Activated T-cell treated with anti-CD3 and anti-CD28 coated beads, Interleukin-2, amount 50 U/mL, for 1 hour (primary cell): ENCODE results near the gene QPRT.
A peak's percentile ranks its signal among the peaks of the same experiment; 100 is the strongest.
"Not testable (repeated sequence)": the region's sequence is repeated elsewhere in the genome, so short reads cannot be mapped to it uniquely, and the experiment has no call there.

ENCODE experiments used
- DNase-seq: peaks from one replicate; pipeline ENCODE4 v3.0.0-alpha.2; 2020

QPRT gene

GRCh38 chr16:29694384-29695195 lies 15.6 kb downstream of the QPRT start:
- no peak for DNase-seq

- not testable (repeated sequence) for DNase-seq
Observed at GRCh38 chr16:29695675-29696074, 16.7 kb downstream of the QPRT start.

- DNase-seq: no peak
Observed at GRCh38 chr16:29696881-29697331, 17.9 kb downstream of the QPRT start.

- DNase-seq: no peak
Observed at GRCh38 chr16:29697391-29697790, 18.4 kb downstream of the QPRT start.

GRCh38 chr16:29698042-29698441 lies 19.1 kb downstream of the QPRT start:
- no peak for DNase-seq

GRCh38 chr16:29698484-29699323 lies 19.7 kb downstream of the QPRT start:
- DNase-seq: no peak

- no peak for DNase-seq
Observed at GRCh38 chr16:29699324-29700219, 20.6 kb downstream of the QPRT start.

GRCh38 chr16:29700253-29700987 lies 21.4 kb downstream of the QPRT start:
- DNase-seq: peak; percentile 79

GRCh38 chr16:29701214-29701555 lies 22.2 kb downstream of the QPRT start:
- DNase-seq: no peak

GRCh38 chr16:29702269-29702668 lies 23.3 kb downstream of the QPRT start:
- no peak for DNase-seq

- DNase-seq: no peak
Observed at GRCh38 chr16:29705030-29705429, 26.1 kb downstream of the QPRT start.

- DNase-seq: not testable (repeated sequence)
Observed at GRCh38 chr16:29707160-29707559, 28.2 kb downstream of the QPRT start.

- no peak for DNase-seq
Observed at GRCh38 chr16:29708917-29709600, 30.1 kb downstream of the QPRT start.

GRCh38 chr16:29709657-29710056 lies 30.7 kb downstream of the QPRT start:
- DNase-seq: not testable (repeated sequence)

GRCh38 chr16:29710227-29711219 lies 31.5 kb downstream of the QPRT start:
- no peak for DNase-seq

GRCh38 chr16:29712809-29713208 lies 33.8 kb downstream of the QPRT start:
- DNase-seq: no peak

- no peak for DNase-seq
Observed at GRCh38 chr16:29714396-29714795, 35.4 kb downstream of the QPRT start.

- no peak for DNase-seq
Observed at GRCh38 chr16:29714972-29715371, 36.0 kb downstream of the QPRT start.

- no peak for DNase-seq
Observed at GRCh38 chr16:29717113-29717512, 38.1 kb downstream of the QPRT start.

- DNase-seq: no peak
Observed at GRCh38 chr16:29719063-29719462, 40.1 kb downstream of the QPRT start.
